HG03565 (cell line): Measurements from ENCODE around the gene CATSPER1.

Experiments
- ATAC-seq: cut with Tn5 transposase; IDR thresholded peaks from one replicate; pipeline ENCODE4 v1.9.1; 2021; ENCODE audit warnings: mild to moderate bottlenecking, moderate library complexity; ENCODE audit not compliant: unreplicated experiment

CATSPER1 gene

DNA sequence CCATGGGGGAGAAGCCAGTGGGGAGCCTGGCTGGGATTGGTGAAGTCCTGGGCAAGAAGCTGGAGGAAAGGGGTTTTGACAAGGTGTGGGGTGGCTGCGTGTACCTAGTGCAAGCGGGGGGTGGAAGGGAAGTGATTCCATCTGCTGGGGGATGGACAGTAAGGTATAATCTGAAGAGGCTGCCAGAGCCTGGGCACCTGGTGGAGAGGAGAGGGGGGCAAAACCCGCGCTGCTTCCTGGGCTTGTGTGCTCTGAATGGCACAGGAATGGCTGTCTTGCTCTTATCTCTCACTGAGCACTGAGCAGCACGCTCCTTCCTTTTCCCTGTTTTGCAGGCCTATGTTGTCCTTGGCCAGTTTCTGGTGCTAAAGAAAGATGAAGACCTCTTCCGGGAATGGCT lies 23.0 kb downstream of the CATSPER1 start:
- no peak for ATAC-seq

DNA sequence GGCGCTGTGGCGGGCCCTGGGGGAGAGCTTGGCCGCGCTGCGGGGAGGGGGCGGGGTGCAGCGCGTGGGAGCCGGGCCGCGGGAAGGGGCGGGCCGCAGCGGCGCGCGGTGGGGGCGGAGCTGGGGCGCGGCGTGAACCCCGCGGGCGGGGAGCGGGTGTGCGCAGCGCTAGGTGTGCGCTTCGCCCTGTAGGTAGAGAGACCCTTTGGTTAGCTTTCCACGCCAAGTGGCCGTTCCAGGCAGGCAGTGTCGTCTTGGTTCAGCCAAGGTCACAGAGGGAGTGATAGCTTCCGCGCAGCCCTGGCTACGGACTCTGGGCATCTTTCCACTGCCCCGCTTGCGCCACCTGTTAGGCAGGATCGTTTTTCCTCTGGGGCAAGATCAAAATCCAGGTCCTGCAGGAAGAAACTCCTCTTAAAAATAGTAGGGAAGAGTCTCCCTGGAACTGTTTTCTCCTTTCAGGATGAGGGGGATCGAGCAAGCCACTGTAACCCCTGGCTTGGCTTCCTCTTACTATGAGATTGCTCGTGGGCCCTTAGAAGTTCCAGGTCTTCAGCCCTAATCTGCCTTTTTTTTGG lies 23.5 kb downstream of the CATSPER1 start:
- peak; percentile 42 for ATAC-seq

DNA sequence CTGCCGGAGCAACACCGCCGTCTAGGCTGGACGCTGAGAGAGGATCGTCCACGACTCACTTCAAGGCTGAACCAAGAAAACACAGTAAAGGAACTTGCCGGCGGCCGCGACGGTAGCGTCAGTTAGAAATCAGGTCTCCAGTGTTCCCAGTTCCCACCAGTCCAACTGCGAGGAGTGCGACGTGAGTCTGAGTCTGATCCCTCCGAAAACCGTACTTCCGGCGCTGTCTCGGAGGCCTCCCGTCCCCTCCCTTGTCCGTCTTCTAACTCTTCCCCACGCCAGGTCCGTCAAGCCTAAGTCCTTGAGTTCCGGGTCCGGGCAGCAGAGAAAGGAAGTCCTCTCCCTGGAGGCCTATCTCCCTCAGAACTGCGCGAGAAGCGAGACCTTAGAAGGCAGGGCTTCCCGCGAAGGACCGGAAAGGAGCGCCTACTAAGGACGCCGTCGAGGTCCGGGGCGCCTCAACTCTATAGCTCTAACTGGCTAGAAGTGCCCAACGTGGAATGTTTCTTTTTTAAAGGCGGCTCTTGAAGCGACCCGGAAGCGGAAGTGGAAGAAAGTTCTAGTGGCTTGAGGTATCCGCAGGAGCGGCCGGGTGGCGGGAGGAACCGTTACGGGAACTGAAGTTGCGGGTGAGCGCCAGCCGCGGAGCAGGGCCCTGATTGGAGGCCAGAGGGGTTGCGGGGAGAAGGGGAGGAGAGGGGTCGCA lies 24.2 kb downstream of the CATSPER1 start, which contains the start of the genes BANF1 and EIF1AD:
Gene BANF1 (plus strand): TSS at position 562 of the 706 bp plus-strand sequence. CDS start 748 bp downstream, outside the sequence.
Gene EIF1AD (minus strand): TSS at position 216 of the 706 bp plus-strand sequence. CDS start 1,768 bp downstream, outside the sequence.
- ATAC-seq: peak; percentile 61

DNA sequence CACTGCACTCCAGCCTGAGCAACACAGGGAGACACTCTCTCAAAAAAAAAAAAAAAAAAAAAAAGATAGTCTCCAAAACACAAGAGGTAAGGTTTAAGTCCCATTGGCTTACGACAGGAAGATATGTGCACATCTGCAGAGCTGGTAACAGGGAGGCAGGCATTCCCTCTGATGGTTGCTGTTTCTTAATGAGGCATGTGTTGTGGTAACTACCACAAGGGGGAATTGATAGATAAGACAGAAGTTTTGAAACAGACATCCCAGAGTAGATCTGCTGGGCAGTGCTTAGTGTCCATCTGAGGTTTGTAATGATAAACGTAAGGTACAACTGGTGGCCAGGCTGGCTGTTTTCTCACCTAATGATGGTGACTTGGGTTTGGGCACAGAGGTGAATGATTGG lies 29.0 kb downstream of the CATSPER1 start:
- no peak for ATAC-seq

DNA sequence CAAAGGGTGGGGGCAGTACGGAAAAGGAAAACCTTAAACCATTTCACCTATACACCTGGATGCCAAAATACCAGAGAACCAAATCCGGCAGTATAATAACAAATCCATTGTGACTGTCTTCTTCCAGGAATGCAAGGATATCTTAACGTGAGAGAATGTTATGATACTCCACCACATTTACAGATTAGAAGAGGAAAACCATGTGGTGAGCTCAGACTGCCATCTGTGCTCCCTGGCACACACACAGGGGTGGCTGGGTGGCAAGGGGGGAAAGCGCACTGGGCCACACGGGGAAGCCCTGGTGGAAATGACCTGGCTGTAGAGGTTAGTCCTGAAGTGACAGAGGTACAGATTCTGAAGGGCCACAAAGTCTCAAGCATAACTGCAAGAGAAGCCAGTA lies 34.2 kb downstream of the CATSPER1 start:
- ATAC-seq: no peak

DNA sequence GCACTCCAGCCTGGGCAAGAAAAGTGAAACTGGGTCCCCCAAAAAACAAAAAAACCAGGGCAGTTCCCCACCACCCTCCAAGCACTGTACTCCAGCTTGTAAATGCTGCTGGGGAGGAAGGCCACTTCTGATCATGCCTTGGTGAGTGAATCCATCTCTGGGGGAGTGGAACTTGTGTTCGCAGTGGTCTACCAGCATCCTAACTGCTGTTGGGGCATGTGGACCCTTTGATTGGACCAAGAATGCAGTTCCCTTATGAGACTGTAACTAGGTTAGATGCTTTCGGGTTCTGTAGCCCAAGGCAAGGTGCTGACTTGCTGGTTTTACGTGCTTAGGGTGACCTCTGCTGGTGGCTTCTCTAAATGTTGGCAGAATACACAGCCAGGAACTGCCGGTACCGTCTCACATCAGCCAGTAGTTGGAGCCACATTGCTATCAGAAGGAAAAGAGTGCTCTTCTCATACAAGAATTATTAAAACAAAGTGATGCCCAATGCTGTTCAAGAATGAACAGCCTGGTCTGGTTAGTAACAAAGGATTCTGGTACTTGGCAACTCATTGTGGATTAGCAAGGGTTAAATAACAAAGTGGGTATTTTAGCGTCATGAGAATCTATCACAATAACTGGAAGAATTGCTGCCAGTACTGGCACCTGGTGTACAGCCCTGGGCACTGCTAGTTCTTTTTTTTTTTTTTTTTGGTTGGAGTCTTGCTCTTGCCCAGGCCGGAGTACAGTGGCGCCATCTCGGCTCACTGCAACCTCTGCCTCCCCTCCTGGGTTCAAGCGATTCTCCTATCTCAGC lies 37.3 kb downstream of the CATSPER1 start:
- peak; percentile 95 for ATAC-seq

DNA sequence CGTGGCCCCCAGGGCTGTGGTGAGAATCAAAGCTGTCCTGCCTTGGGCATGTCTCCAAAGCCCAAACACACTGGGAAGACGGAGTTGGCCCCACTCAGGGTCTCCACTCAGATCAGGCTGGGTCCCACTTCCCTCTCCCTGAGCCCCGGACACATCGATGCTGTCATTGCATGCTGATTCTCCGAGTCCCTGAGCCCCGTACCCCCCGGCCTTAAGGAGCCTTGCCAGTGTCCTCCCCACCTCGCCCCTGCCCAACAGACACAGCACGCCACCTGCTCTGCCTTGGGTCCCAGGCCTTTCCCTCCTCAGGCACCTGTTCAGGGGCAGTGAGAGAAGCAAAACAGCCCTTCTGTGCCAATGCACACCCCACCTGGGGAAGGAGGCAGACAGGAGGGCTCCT lies 38.9 kb downstream of the CATSPER1 start:
- ATAC-seq: no peak

DNA sequence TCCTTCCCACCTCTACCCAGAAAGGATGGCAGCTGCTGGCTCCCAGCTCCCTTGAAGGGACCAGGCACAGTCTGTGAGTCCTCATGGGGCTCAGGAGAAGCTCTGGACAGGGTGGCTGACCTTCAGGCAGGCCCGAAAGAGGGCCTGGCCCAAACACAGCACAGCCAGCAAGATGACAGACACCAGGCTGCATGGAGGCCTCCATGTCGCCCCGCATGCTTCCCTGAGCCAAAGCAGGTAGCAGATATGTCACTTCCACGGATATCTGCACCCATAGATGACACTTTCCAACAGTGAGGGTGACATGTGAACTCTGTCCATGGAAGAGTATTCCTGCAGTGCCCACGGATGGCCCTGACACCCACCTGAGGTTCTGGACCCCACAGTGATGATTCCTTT lies 42.7 kb downstream of the CATSPER1 start:
- no peak for ATAC-seq

DNA sequence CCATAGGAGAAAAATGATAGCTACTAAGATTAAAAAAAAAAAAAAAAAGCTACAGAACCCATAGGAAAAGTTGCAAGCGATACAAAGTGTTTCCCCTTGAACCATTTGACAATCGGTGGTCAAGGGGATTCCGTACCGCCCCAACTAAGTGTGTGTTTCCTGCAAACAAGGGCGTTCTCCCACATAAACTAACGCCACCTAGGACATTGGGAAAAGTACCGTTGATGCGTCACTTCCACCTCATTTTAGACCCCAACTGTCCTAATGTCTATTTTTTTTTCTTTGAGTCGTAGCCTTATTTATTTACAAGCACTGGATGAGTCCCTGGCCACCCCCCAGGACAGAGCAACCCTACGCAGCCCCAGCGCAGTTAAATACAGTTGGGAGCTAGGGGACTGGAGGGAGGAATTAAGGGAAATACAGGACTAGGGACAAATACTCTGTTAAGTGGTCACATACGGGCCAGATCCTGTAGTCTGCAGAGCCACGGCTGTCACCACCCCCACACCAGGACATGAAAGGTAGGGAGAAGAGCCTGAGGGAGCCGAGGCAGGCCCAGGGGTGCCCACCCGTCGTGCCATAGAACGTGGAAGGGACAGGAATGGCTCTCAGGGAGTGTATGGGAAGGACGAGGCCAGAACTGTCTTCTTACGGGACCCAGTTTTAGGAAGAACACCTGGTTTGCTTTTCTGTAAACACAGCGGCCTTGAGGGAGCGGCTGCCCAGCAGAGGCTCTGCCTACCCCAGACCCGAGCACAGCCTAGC lies 43.3 kb downstream of the CATSPER1 start:
- no peak for ATAC-seq

DNA sequence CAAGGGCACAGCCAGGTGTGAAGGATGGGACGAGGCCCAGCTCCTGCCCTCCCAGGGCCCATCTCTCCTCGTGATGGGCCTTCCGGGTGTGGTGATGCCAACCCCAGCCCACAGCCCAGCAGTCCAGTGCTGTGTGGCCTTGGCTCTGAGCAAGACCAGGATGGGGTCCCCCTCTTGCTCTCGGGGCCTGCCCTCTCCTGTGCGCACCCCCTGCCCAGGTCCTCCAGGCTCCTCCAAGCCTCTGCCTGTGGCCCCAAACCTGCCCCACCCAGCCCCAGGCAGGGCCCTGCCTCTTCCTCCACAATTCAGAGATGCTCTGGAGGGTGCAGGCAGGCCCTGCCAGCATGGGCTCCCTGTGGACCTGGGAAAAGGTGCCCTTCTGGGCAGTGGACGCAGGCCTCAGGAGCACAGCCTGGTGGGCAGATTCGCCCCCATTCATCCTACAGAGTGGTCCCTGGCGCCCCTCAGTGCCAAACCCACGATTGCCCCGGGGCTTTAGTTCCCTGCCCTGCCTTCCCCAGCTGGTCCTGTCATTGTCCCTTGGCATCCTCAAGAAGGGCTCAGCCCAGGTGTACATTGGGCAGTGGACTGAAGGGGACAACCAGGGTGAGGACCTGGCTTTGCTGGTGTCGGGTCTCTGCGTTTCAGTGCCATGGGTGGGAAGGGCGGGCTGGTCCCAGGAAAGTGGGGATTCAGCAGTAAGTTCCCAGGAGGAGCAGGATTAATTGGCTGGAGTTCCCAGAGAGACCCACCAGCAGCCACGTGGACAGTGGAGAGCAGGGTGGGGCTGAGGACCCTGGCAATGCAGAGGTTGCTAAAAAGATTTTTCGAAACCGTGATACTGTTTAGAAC lies 44.1 kb downstream of the CATSPER1 start:
- no peak for ATAC-seq

DNA sequence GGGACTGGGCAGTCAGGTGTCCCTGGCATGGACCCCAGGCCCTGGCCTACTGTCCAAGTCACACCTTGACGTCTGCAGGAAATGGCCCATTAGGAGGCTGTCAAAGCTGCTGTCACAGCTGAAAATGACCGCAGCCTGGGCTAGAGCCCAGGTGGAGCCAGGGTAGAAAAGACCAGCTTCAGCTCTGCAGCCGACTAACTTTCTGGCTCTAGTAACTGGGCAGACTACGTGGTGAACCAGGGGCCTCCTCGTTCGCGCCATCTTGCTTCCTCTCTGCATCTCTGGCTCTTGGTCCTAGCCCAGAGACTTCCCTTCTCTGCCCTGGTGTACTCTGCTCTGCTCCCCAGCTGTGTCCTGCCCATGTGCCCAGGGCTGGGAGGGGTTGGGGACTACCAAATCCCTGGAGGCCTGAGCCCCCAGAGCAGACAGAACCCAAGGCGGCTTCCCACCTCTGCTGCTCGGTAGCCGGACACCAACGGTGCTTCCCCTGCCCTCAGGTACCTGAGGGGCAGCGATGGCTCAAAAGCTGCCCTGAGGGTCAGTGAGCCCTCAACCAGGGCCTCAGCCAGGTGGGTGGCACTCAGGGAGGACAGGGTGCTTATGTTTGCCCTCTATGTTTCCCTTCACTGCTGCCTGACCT lies 45.1 kb downstream of the CATSPER1 start:
- no peak for ATAC-seq

DNA sequence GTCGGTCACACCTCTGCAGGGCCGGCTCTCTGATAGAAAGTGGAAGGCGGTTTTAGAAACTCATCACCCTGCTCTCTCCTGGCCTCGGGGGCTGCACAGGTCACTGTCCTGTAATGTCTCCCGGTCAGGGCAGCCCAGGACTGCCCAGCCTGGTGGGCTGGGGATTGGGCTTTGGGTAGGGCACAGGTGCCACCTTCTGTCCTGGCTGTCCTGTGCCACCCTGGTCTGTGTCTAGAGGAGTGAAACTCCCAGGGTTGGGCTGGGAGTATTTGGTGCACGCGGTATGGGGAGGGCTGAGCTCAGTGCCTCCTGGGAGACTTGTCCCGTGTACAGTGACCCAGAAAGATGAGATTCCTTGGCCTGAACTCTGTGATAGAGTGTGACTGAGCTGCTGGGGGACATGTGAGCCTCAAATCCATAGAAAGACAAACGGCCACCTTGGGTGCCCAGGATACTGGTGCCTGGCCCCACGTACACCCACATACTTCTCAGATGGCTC lies 47.0 kb downstream of the CATSPER1 start:
- ATAC-seq: no peak

DNA sequence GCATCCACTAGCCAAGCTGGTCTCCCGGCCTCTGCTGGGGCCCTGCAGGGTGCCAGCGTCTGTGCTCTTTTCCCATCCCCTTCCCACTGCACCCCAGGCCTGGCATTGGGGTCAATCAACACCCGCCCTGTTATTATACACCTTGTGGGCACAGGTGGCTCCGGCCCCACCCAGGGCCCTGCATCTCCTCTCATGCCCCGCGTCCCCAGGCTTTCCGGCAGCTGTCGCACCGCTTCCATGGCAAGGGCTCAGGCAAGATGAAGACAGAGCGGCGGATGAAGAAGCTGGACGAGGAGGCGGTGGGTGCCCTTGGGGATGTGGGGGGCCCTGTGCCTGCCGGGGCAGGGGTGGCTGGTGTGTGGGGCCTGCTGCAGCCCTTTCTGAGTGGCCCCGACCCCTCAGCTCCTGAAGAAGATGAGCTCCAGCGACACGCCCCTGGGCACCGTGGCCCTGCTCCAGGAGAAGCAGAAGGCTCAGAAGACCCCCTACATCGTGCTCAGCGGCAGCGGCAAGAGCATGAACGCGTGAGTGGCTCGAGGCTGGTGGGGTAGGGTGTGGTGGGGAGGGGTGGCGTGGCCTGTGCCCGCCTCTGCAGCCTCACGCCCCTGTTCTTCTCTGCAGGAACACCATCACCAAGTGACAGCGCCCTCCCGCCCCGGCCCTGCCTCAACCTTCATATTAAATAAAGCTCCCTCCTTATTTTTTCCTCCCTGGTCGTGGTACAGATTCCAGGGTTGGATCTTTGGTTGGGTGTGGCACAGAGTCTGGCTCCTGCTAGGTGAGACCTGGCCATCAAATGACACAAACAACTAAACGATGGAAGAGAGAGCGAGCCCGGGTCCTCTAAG lies 47.7 kb downstream of the CATSPER1 start:
- ATAC-seq: no peak

DNA sequence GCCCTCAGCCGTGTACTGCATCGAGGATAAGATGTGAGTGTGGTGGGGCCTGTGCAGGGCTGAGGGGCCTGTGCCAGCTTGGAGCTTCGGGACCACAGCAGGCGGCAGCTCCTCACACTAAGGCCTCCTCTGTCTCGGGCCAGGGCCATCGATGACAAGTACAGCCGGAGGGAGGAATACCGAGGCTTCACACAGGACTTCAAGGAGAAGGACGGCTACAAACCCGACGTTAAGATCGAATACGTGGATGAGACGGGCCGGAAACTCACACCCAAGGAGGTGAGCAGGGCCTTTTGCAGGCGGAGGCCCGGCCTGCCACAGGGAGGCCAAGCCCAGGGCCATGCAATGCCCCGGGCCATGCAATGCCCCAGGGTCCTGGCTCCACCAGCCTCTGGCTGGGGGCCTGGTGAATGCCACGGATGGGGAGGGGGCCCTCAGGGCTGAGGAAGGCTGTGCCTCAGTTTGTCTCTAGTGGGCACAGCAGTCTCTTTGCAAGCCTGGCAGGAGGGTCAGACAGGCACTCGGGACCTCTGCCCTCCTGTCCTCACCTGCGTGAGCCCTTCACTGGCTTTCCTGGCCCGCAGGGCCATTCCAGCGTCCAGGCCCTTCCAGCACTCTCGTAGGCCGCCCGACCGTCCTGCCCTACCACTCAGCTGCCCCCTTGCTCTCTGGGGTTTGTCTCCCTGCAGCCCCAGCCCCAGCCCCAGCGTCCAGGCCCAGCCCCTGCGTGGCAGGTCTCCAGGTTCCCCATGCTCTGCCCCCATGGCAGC lies 48.5 kb downstream of the CATSPER1 start:
- no peak for ATAC-seq

DNA sequence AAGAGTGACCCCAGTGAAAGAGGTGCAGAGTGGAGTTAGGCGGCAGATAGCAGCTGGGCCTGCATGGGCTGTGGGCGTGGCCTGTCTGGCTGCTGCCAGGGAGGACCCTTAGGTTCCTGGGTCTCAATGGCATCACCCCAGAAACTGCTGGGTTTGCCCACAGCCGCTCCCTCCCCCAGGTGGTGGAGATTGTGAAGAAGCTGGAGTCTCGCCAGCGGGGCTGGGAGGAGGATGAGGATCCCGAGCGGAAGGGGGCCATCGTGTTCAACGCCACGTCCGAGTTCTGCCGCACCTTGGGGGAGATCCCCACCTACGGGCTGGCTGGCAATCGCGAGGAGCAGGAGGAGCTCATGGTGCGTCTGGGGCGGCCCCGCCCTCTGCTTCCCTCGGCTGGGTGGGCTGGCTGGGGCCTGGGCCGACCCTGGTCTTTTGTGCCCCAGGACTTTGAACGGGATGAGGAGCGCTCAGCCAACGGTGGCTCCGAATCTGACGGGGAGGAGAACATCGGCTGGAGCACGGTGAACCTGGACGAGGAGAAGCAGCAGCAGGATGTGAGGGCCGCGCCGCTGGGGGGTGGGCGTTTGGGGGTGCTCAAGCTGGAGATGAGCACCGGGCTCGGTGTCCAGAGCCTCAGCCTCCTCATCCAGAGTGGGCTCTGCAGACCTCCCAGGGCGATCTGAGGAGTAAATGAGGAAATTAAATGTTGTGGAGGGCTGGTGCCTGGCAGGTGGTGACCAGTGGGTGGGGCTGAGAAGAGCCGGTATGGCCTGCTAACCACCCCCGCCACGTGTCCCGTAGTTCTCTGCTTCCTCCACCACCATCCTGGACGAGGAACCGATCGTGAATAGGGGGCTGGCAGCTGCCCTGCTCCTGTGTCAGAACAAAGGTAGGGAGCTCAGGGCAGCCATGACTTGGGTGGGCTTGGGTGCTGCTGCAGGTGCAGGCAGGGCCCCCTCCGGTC lies 49.8 kb downstream of the CATSPER1 start:
- ATAC-seq: no peak

DNA sequence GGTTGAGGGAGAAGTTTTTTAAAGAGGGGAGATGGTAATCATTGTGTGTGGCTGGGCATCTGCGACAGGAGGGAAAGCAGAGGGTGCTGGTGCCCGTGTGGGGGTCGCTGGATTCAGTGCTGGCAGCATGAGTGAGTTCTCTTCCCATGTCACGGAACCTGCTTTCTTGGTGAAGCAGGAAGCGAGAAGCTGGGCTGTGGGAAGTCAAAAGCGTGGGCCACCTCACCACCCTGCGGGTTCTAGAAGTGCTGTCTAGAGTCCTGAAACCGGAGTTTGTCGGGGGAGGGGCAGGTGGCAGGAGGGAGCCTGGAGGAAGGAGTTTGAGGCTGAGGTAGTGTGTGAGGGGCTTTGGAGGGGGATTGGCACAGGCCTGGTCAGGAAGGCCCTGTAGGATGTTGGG lies 50.5 kb downstream of the CATSPER1 start:
- no peak for ATAC-seq
